Measurements from ENCODE around the gene ATF6.

- TF ChIP-seq POLR2AphosphoS5 (IDR thresholded peaks at IDR 0.05; ENCODE audit: borderline replicate concordance, low read depth, low read length) (no peak), EZH2 (IDR thresholded peaks at IDR 0.05) (no peak), FOXP2 (optimal IDR thresholded peaks at IDR 0.05; ENCODE audit: control extremely low read depth, extremely low read length, insufficient read depth) (no peak)
Measured at GRCh38 chr1:161720422-161720821, 45.7 kb upstream of the ATF6 start.
